ENCODE results near the gene VSIG4.

GRCh38 chrX:66017659-66018170 lies 22.2 kb downstream of the VSIG4 start:
- TF ChIP-seq CTCF (conservative IDR thresholded peaks at IDR 0.05; ENCODE audit: low read length) (no peak; the same call in 1 of the 2 replicates), EZH2phosphoT487 (IDR thresholded peaks at IDR 0.05; ENCODE audit: borderline replicate concordance) (no peak)

Measured in Loucy (cell line).